ENCODE measurements around the gene TCF12.
A peak's percentile ranks its signal among the peaks of the same experiment; 100 is the strongest.

TCF12 gene

GRCh38 chr15:57172925-57173324, 254.5 kb downstream of the TCF12 start:
- DNase-seq (ENCODE audit: low read depth): peak; percentile 67
- TF ChIP-seq CTCF (conservative IDR thresholded peaks at IDR 0.05; ENCODE audit: low read length): no peak
- H3K4me3 ChIP-seq (ENCODE audit: low read length): no peak overlapping the region

- H3K4me3 ChIP-seq (ENCODE audit: low read length): no peak overlapping the region
- no peak for TF ChIP-seq CTCF (conservative IDR thresholded peaks at IDR 0.05; ENCODE audit: low read length)
Measured at GRCh38 chr15:57183041-57183440, 264.6 kb downstream of the TCF12 start.

GRCh38 chr15:57183614-57184344, 265.3 kb downstream of the TCF12 start:
- DNase-seq (ENCODE audit: low read depth): peak; percentile 9
- no peak for TF ChIP-seq CTCF (conservative IDR thresholded peaks at IDR 0.05; ENCODE audit: low read length)
- no peak overlapping the region for H3K4me3 ChIP-seq (ENCODE audit: low read length)

More at GRCh38 chr15:57183041-57183440, 264.6 kb downstream of the TCF12 start:
- no peak for DNase-seq (ENCODE audit: low read depth)

DNA sequence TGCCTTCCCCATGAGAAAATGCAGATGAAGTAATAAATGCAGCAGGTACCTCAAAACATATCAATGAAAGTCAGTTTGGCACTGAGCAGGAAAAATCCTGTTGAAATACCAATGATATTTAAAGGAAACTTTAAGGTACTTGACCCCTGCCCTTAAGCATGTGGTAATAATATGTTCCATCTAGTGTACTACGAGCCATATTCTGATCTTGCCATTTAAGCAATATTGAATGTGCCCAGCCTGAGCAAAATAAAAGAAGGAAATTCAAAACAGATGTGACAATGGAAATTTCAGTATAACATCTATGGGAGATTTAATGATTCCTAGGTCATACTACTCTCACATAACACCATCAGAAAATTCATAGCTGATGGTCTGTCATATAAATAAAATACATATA, 266.1 kb downstream of the TCF12 start:
- no peak for TF ChIP-seq CTCF (conservative IDR thresholded peaks at IDR 0.05; ENCODE audit: low read length)
- no peak overlapping the region for H3K4me3 ChIP-seq (ENCODE audit: low read length)
- DNase-seq (ENCODE audit: low read depth): peak; percentile 22

GRCh38 chr15:57185507-57186074, 267.1 kb downstream of the TCF12 start:
- no peak for DNase-seq (ENCODE audit: low read depth)
- no peak for TF ChIP-seq CTCF (conservative IDR thresholded peaks at IDR 0.05; ENCODE audit: low read length)
- H3K4me3 ChIP-seq (ENCODE audit: low read length): no peak overlapping the region

DNA sequence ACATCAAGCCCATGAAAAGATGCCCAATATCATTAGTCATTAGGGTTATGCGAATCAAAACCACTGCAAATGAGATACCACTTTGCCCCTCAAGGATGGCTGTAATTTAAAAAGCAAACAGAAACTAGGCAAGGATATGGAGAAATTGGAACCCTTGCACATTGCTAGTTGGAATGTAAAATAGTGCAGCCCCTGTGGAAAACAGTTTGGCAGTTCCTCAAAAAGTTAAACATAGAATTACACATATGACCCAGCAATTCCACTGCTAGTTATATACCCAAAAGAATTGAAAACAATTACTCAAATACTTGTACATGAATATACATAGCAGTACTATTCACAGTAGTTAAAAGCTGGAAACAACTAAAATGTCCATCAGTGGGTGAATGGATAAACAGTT, 271.0 kb downstream of the TCF12 start:
- H3K4me3 ChIP-seq (ENCODE audit: low read length): no peak overlapping the region
- no peak for DNase-seq (ENCODE audit: low read depth)
- no peak for TF ChIP-seq CTCF (conservative IDR thresholded peaks at IDR 0.05; ENCODE audit: low read length)

DNA sequence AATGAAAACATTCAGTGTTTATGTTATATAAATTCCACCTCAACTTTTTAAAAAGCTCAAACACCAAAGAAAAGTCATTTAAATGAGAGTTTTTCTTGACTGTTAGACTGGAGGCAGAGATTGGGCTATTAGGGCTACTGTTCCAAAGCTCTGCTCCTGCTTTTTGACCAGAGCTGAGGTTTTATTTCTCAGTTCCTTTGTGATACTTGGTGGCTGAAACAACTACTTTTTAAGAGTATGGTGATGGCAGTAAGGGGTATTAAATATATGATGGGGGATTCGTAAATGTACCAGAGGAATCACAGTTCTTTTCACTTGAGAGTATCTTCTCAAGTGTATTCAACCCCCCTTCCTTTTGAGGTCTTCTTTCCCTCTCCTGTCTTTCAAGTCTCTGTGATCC, 271.8 kb downstream of the TCF12 start:
- no peak overlapping the region for H3K4me3 ChIP-seq (ENCODE audit: low read length)
- no peak for DNase-seq (ENCODE audit: low read depth)
- TF ChIP-seq CTCF (conservative IDR thresholded peaks at IDR 0.05; ENCODE audit: low read length): no peak
